Ishikawa (cell line): ENCODE measurements around the gene OR2T34.

Source experiments
- EP300 ChIP-seq: IDR thresholded peaks from 2 replicates; pipeline ENCODE4 v1.6.1; 2012; ENCODE audit warnings: borderline replicate concordance
- REST ChIP-seq: IDR thresholded peaks from 2 replicates; pipeline ENCODE4 v1.6.1; 2012; ENCODE audit warnings: low read depth, mild to moderate bottlenecking
- TAF1 ChIP-seq: IDR thresholded peaks from 2 replicates; pipeline ENCODE4 v1.6.1; 2012; ENCODE audit warnings: low read depth, mild to moderate bottlenecking
- TCF12 ChIP-seq: IDR thresholded peaks from 2 replicates; pipeline ENCODE4 v1.6.1; 2012; ENCODE audit warnings: low read depth
- TF ChIP-seq, protein P1 (sequence below): IDR thresholded peaks from 2 replicates; pipeline ENCODE4 v1.6.1; 2012

- TF ChIP-seq REST (no peak), EP300 (no peak), TAF1 (no peak), TCF12 (no peak)
- TF ChIP-seq, protein P1, sequence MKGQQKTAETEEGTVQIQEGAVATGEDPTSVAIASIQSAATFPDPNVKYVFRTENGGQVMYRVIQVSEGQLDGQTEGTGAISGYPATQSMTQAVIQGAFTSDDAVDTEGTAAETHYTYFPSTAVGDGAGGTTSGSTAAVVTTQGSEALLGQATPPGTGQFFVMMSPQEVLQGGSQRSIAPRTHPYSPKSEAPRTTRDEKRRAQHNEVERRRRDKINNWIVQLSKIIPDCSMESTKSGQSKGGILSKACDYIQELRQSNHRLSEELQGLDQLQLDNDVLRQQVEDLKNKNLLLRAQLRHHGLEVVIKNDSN: no peak
These were observed 39.2 kb upstream of the OR2T34 start for GRCh38 chr1:248613742-248614141.
